COR-L47 (cell line): ENCODE measurements around the gene KIN.
"Not testable (repeated sequence)": the region's sequence is repeated elsewhere in the genome, so short reads cannot be mapped to it uniquely, and the experiment has no call there.

ENCODE experiments used
- DNase-seq: peaks from one replicate; lab custom pipeline; 2025; lab: John Stamatoyannopoulos, UW

KIN gene

DNA sequence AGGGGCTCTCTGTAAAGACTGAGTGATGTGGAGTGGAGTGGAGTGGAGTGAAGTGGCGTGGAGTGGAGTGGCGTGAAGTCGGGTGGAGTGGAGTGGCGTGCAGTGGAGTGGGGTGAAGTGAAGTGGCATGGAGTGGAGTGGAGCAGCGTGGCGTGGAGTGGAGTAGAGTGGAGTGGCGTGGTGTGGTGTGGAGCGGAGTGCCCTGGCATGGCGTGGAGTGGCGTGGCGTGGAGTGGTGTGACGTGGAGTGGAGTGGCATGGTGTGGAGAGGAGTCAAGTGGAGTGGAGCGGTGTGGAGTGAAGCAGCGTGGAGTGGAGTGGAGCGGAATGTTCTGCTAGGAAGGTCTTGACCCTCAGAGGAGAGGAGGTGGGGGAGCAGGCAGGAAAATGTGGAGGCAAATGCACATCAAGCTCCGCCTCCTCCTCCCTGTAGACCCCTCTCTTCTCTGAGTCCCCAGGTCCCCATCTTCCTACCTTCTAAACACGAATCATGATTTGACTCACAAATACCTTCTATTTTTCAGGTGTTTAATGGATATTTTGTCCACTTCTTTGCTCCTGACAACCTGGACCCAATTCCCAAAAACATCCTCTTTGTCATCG lies 64.8 kb downstream of the KIN start:
- no peak for DNase-seq

DNA sequence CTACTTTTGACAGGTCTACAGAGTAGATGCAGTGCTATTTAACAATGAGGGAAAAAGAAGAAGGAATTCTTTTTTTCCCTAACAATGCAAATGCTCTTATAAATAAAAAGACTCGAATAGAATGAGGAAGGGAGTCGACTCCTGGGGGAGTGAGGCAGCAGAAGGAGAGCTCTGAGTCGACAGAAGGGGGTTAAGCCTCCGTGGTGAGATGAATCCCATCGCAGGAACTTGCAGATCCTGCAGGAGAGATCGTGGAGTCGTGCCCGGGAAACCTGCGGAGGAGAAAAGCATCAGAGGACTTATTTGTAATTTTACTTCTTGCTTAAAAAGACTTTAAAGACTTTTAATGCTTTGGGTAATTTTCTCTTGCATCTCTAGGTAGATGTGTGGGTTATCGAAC lies 67.3 kb downstream of the KIN start:
- DNase-seq: no peak

DNA sequence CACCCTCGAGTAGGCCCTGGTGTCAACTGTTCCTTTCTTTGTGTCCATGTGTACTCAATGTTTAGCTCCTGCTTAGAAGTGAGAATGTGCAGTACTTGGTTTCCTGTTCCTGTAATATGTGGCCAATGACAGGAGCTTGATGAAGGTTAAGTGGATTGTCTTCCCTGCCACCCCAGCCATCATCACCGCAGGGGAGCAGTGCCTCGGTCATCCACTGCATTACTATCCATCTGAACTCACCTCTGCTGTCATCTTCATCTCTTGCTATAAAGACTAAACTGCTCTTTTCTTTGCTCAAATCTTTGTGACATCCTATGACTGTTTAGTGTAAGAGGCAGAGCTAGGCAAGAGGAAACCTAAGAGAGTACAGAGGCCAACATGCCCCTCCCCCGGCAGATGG lies 69.1 kb downstream of the KIN start:
- no peak for DNase-seq

DNA sequence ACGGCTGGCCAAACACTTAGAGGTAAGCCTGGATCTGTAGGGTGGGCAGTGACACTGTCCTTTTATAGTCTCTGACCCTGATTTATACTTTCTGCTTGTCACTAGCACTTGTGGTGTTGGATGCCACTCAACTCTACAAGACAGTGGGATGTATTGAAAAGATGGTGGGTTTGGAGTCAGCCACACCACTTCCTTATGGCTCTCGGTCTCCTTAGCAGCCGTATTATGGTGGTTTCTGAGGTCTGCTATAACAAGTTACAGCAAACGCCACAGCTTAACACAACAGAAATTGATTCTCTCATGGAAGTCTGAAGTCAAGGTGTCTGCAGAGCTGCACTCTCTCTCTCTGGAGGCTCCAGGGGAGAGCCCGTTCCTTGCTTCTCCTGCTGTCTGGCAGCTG lies 70.0 kb downstream of the KIN start:
- no peak for DNase-seq

DNA sequence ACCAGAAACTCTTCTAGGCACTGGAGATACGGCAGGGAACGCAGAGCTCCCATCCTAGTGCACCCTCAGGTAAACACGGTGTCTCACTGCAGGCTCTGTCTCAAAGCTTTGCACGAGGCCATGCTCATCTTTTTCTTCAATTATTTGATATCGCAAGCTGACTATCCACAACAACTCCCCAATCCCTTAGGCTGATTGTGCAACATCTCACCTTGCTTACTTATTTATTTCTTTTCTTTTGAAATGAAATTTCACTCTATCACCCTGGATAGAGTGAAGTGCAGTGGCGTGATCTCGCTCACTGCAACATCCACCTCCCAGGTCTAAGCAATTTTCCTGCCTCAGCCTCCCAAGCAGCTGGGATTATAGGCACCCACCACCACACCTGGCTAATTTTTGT lies 72.3 kb downstream of the KIN start:
- no peak for DNase-seq

DNA sequence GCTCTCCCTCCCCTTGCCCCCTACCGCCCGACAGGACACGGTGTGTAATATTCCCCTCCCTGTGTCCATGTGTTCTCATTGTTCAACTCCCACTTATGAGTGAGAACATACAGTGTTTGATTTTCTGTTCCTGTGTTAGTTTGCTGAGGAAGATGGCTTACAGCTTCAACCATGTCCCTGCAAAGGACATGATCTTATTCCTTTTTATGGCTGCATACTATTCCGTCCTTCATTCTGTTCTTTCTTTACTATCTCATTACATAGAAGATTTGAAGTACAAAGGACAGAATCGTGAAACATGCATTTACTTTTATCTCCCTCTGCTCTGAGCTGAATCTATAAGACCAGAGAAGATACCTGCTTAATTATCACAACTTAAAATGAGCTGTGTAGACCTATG lies 76.7 kb downstream of the KIN start:
- DNase-seq: not testable (repeated sequence)

DNA sequence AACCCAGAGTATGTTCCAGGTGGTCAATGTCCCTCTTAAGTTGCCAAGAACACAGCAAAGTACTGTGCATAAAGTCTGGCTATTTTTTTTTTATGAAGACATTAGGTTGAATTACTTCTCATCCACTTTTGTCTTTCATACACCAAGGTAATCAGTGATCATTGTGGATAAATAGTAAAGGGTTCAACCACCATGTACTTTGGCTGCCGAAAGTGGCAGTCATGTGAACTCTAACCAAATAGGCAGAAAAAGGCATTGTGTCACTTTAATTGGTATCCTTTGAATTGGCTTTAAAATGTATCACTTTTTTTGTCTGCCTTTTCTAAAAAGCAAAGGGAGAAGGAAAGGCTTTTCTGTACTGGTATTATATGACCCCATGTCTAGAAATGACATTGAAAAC lies 77.3 kb downstream of the KIN start:
- no peak for DNase-seq

DNA sequence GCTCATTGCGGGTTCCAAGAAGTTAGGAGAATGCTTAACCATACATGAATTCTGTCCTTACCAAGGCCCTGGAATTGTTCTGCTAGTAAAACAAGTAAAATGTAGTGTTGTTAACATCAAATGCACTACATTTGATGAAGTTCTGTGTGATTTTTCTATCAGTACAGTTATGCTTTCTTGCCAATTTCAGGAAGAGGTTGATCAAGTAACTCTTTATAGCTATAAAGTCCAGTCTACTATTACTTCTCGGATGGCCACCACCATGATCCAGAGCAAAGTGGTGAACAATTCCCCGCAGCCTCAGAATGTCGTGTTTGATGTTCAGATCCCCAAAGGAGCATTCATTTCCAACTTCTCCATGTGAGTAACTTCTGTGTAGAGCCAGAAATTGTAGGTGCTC lies 79.0 kb downstream of the KIN start:
- DNase-seq: no peak

DNA sequence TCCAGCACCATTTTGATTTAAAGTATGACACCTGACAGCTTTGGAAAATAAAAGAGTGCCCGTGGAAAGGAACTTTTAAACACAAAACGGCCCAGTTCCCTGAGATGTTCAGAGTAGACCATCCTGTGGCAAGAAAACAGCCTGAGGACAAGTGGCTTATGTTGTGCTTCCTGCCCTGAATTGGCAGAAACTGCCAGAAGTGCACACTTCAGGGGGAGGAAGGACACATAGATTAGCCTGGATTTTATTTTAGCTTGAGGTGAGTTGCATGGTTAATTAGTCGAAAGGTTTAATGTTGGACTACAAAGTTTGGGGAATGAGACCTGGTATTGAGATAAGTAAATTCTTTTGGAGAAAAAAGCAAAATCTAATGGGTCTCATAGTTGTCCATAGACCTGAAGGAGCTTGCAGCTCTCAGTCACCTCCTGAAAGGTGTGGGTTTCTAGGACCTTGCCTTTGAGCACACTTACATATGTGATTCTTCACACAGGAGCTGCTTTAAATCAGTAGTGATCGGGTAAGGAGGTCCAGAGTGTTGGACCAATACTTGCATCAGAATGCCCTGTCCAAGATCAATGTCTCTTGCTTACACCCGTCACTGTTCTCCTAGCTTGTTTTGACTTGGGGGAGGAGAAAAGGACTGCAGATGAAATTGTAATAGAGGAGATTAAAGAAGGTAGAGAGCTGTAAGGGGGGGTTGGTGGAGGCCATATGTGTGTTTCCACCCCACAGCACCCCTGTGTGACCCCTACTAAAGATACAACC lies 79.8 kb downstream of the KIN start:
- DNase-seq: no peak

DNA sequence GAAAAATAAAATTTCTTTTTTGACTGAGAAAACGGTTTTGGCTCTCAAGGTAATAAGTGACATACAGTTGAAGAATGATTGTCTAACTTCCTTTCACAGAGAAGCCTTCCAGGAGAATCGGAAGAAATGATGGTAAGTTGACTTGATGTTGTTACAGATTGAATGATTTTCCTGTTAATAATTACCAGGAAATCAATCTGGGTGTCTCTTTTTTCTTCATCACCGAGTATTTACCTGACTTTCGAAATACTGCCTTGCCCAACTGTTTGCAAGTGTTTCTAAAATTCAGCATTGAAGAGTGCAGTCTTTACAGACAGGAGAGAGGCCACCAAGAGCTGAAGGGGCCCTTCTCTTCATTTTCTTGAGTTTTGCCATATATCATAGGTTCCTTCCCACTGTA lies 80.7 kb downstream of the KIN start:
- DNase-seq: no peak

DNA sequence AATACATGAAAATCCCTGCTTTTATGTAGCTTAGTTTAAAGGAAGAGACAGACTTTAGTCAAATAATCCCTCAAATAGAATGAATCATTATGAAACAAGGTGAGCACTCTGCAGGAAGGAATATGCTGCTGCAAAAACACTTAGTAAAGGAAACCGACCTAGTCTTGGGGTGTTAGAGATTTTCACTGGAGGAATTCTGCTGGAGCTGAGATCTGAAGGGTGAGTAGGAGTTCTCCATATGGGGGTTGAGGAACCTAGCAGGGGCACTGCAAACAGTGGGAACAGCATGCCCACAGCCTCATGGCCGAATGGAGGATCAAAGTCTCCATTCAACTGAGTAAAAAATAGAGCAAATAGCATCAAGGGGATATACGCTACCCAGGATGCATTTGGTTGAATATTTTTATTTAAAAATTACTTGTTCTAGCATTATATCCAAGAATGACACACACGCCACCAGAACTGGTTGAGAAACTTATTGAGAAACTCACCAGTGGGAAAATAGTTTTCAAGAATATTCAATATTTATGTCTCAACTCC lies 81.2 kb downstream of the KIN start:
- DNase-seq: no peak

DNA sequence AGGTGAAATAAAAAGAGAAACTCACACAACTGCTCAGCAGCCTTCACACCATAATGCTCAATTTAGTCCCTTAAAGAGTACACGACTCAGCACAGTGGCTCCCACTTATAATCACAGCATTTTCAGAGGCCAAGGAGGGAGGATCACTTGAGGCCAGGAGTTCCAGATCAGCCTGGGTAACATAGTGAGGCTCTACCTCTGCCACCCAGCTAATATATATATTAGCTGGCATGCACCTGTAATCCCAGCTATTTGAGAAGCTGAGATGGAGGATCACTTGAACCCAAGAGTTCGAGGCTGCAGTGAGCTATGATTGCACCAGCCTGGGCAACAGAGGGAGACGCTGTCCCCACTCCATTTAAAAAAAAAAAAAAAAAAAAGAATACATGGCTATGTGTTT lies 82.5 kb downstream of the KIN start:
- no peak for DNase-seq

DNA sequence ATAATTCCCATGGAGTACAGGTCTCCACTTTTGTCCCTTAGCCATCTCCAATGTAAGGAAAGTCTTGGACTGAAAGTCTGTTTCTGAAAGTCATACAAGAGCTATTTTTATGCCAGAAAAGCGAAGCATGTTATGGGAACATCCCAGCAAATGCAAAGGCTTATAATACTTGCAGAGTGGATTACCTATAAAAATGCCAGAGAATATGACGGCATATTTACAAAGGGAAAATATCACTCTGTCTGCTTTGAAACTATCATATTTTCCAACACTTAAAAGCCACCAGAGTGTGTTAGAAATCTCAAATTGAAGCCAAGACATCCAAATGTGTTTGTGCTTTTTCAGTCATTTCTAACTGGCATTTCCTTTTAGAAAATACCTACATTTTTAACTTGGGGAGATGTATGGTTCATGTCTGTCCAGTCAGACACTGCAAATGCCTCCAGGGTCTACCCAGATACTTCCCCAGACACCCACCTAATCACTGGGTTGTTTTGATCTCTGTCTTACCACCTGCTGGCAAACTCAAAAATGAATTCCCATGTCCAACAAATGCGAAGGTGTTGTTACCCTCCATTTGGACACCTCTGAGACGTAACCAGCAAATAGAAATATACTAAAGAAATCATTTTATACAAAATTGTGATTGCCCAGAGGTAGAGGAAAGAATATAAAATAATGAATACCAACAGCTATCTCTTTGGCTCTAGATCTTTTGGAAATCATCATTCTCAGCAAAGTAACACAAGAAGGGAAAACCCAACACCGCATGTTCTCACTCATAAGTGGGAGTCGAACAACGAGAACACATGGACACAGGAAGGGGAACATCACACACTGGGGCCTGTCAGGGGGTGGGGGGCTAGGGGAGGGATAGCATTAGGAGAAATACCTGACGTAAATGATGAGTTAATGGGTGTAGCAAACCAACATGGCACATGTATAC lies 83.4 kb downstream of the KIN start:
- DNase-seq: no peak

DNA sequence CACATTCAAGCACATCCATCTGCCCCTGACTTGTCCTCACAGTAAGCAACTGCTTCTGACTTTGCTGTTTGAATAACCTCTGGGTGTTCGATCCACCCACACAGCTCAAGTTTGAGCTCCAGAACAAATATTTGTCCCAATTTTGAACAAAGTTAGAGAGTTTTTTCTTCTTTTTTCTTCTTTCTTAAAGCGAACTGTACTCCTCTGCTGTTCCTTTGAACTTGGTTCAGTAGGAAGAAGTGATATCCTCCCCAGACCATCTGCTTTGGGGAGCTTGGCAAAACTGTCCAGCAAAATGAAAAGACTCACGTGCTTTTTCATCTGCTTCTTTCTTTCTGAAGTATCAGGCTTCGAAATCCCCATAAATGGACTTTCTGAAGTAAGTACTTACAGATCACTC lies 84.7 kb downstream of the KIN start, which contains the start of gene ITIH2:
Gene ITIH2 (plus strand): TSS at position 177 of the 400 bp plus-strand sequence. CDS start 119 bp downstream, at position 296.
- no peak for DNase-seq

DNA sequence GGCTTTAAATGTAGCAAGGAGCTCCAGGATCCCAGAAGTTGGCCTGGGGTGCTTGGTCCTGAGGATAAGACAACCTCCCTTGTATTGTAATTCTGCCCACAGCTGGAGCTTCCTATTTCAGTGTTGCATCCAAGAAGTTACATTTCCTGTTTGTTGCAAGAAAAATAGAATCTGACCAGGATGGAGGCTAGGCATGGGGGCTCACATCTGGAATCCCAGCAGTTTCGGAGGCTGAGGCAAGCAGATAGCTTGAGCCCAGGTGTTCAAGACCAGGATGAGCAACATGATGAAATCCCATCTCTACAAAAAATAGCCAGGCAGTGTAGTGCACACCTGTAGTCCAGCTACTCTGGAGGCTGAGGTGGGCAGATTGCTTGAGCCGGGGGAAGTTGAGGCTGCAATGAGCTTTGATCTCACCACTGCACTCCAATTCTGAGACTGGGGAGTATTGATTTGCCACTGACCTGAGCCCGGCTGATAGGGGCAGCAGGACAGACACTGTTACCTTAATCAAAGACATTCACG lies 85.4 kb downstream of the KIN start:
- no peak for DNase-seq

DNA sequence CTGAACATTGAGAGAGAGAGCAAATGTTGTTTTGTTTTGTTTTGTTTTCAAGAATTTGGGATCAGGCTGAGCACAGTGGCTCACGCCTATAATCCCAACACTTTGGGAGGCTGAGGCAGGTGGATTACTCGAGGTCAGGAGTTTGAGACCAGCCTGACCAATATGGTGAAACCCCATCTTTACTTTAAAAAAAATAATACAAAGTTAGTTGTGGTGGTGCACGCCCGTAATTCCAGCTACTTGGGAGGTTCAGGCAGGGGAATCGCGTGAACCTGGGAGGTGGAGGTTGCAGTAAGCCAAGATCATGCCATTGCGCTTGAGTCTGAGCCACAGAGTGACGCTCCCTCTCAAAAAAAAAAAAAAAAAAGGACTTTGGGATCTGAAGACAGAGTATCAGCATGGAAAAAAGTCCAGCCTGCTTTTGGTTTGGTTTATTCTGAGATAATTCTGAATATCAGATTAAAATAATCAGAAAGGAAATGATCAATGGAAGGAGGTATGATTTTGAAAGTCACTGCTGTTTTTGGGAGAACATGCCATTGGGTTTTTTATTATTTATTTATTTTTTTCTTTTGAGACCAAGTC lies 86.5 kb downstream of the KIN start:
- no peak for DNase-seq
